Measurements from ENCODE around the gene CDHR3. TPM values are rescaled to one million over a fixed set of nuclear protein-coding genes. Genes with fewer than 3 reads are reported as not detected.

The CDHR3 gene
- total and polyA plus RNA-seq, 2 of the 8 experiments (the other 6 are each of a cell fraction or from before 2014, with no cell fraction given), result 6.4 to 6.8 TPM

GRCh38 chr7:106012935-106013439, 49.9 kb downstream of the CDHR3 start:
- Histone ChIP-seq H2BK20ac (ENCODE audit: low read length) (no peak overlapping the region), H3K4me2 (ENCODE audit: insufficient read depth in 1 of 2, low read depth in 2 of 2, low read length in 2 of 2) (no peak overlapping the region), H4K8ac (ENCODE audit: extremely low read depth, insufficient read depth, low read length) (no peak overlapping the region), H2BK15ac (ENCODE audit: low read length) (0 out of 2 replicates have a peak overlapping the region, but pooled peaks have one; percentile 8), H3K9ac (replicated peaks in 1 of 4; ENCODE audit: extremely low read depth in 1 of 4, low read depth in 3 of 4, low read length in 3 of 4) (no peak overlapping the region), H3K9me3 (ENCODE audit: insufficient read depth in 2 of 2, low read depth in 1 of 2, low read length in 1 of 2) (peaks cover 2 to 6% of the 10 kb centered on the region in 2 experiments; a peak in 2 of 4 replicates), H2AK5ac (ENCODE audit: low read depth, low read length) (no peak overlapping the region), H4K20me1 (replicated peaks in 1 of 2; ENCODE audit: control insufficient read depth in 1 of 2, insufficient read depth in 2 of 2, low read length in 2 of 2) (no peaks in the 10 kb centered on the region), H2BK12ac (ENCODE audit: low read depth, low read length) (0 out of 2 replicates have a peak overlapping the region, but pooled peaks have one; percentile 62), H3K4me1 (replicated peaks in 1 of 4; ENCODE audit: control insufficient read depth in 3 of 4, insufficient read depth in 4 of 4, low read length in 3 of 4) (peaks cover 5 to 20% (median 13%) of the 10 kb centered on the region in 4 experiments), H4K5ac (ENCODE audit: insufficient read length, low read depth, low read length) (no peak overlapping the region), H3K4me3 (ENCODE audit: extremely low read depth in 1 of 4, insufficient read depth in 2 of 4, low read depth in 3 of 4, low read length in 4 of 4) (no peak overlapping the region), H2BK120ac (replicated peaks; ENCODE audit: low read depth, low read length) (no peak overlapping the region), H2AFZ (ENCODE audit: low read length) (no peak overlapping the region), H3K56ac (replicated peaks; ENCODE audit: insufficient read length, low read depth, low read length) (no peak overlapping the region), H2BK5ac (ENCODE audit: low read depth, low read length) (no peak overlapping the region; the same call in 1 of the 2 replicates), H3K4ac (replicated peaks; ENCODE audit: insufficient read length, low read depth, low read length) (no peak overlapping the region), H3K36me3 (ENCODE audit: control insufficient read depth in 2 of 4, insufficient read depth in 4 of 4, low read length in 3 of 4) (no peaks in the 10 kb centered on the region; a peak in 1 of 8 replicates), H3K79me2 (ENCODE audit: control insufficient read depth in 1 of 2, insufficient read depth in 2 of 2, low read length in 2 of 2) (no peaks in the 10 kb centered on the region), H3K18ac (ENCODE audit: extremely low read depth, low read length) (no peak overlapping the region), H3K27me3 (replicated peaks in 1 of 4; ENCODE audit: control insufficient read depth in 3 of 4, extremely low read depth in 1 of 4, insufficient read depth in 3 of 4, low read length in 3 of 4) (peaks cover 0 to 3% (median 2%) of the 10 kb centered on the region in 4 experiments; a peak in 3 of 7 replicates), H3K14ac (ENCODE audit: insufficient read length) (no peak overlapping the region), H3K23me2 (ENCODE audit: low read depth, low read length) (no peaks in the 10 kb centered on the region), H3K23ac (ENCODE audit: insufficient read length) (no peak overlapping the region), H3K79me1 (ENCODE audit: low read depth, low read length) (no peaks in the 10 kb centered on the region), H4K91ac (replicated peaks; ENCODE audit: insufficient read length, low read length) (no peak overlapping the region), H3K27ac (ENCODE audit: low read depth, low read length) (no peak overlapping the region)
- ChIA-PET POLR2A (ENCODE audit: partially characterized antibody) (no interaction called here), CTCF (ENCODE audit: partially characterized antibody) (interaction anchor here (0.6 to 8.6 kb wide), 13 partner anchors 10 to 374 kb away, joined by 3 to 68 read pairs (median 4); no protein-coding TSS in a partner anchor)
- DNase-seq (ENCODE audit: low read depth in 1 of 2, low spot score in 2 of 2) (no peak), FAIRE-seq (no peak)
- 90% methylated on average over 8 of the region's 8 CpGs; no CpG with 5 or more reads in 1 of the 2 experiments for WGBS, 2 experiments (ENCODE audit: extremely low coverage in 1 of 2, insufficient coverage in 1 of 2, insufficient read length in 1 of 2, insufficient replicate concordance in 2 of 2, low coverage in 1 of 2, low lambda C conversion rate in 2 of 2, missing lambda C conversion rate in 1 of 2)
- TF ChIP-seq KDM1A (IDR thresholded peaks at IDR 0.05; ENCODE audit: borderline replicate concordance, low read length), result no peak
- TF ChIP-seq NANOG (IDR thresholded peaks at IDR 0.05; ENCODE audit: insufficient read depth, low read depth, low read length, poor library complexity, severe bottlenecking), result no peak
- TF ChIP-seq SIRT6 (IDR thresholded peaks at IDR 0.05; ENCODE audit: low read length), result no peak
- TF ChIP-seq CTBP2 (IDR thresholded peaks at IDR 0.05; ENCODE audit: borderline replicate concordance, insufficient read depth, insufficient read length, low read length), result no peak
- TF ChIP-seq PHF8 (conservative IDR thresholded peaks at IDR 0.05; ENCODE audit: low read depth, low read length), result no peak
- TF ChIP-seq, protein P1, sequence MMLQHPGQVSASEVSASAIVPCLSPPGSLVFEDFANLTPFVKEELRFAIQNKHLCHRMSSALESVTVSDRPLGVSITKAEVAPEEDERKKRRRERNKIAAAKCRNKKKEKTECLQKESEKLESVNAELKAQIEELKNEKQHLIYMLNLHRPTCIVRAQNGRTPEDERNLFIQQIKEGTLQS (IDR thresholded peaks at IDR 0.05; ENCODE audit: insufficient read depth, low read depth, low read length), result no peak
- no peak for TF ChIP-seq SAP30 (IDR thresholded peaks at IDR 0.05; ENCODE audit: insufficient read depth, insufficient replicate concordance, low read length)
- TF ChIP-seq SIX5 (IDR thresholded peaks at IDR 0.05; ENCODE audit: low read depth, low read length), result no peak
- no peak for TF ChIP-seq RAD21 (IDR thresholded peaks at IDR 0.05 in 1 of 2, conservative IDR thresholded peaks at IDR 0.05 in 1 of 2; ENCODE audit: low read depth in 2 of 2, low read length in 2 of 2)
- no peak for TF ChIP-seq JUND (IDR thresholded peaks at IDR 0.05; ENCODE audit: low read length)
- no peak for TF ChIP-seq SIN3A (conservative IDR thresholded peaks at IDR 0.05 in 1 of 2, IDR thresholded peaks at IDR 0.05 in 1 of 2; ENCODE audit: low read depth in 1 of 2, low read length in 2 of 2)
- no peak for TF ChIP-seq POU5F1 (IDR thresholded peaks at IDR 0.05; ENCODE audit: low read depth, low read length)
